ENCODE results near the gene GABRG3. TPM values are rescaled to one million over a fixed set of nuclear protein-coding genes. Genes with fewer than 3 reads are reported as not detected.

The GABRG3 gene
- total RNA-seq, 3 donors from 2014 or later = 0.15 to 0.33 TPM; not detected in 1

GRCh38 chr15:27317736-27318135 is 346.8 kb downstream of the GABRG3 start:
- Histone ChIP-seq H3K4me3 (no peak overlapping the region), H3K9me3 (no peaks in the 10 kb centered on the region), H3K36me3 (no peaks in the 10 kb centered on the region), H3K4me1 (no peaks in the 10 kb centered on the region), H3K27ac (no peak overlapping the region), H3K27me3 (no peaks in the 10 kb centered on the region)
- intact Hi-C loops (cut with DNase I; ENCODE audit: low total_unique reads) = no loop called here
- DNase-seq (ENCODE audit: low spot score in 2 of 2) = no peak
- no peak for TF ChIP-seq POLR2A (IDR thresholded peaks at IDR 0.05)
- TF ChIP-seq, protein P1, sequence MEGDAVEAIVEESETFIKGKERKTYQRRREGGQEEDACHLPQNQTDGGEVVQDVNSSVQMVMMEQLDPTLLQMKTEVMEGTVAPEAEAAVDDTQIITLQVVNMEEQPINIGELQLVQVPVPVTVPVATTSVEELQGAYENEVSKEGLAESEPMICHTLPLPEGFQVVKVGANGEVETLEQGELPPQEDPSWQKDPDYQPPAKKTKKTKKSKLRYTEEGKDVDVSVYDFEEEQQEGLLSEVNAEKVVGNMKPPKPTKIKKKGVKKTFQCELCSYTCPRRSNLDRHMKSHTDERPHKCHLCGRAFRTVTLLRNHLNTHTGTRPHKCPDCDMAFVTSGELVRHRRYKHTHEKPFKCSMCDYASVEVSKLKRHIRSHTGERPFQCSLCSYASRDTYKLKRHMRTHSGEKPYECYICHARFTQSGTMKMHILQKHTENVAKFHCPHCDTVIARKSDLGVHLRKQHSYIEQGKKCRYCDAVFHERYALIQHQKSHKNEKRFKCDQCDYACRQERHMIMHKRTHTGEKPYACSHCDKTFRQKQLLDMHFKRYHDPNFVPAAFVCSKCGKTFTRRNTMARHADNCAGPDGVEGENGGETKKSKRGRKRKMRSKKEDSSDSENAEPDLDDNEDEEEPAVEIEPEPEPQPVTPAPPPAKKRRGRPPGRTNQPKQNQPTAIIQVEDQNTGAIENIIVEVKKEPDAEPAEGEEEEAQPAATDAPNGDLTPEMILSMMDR (IDR thresholded peaks at IDR 0.05) = no peak
- TF ChIP-seq POLR2AphosphoS5 (IDR thresholded peaks at IDR 0.05) = no peak

GRCh38 chr15:27323801-27324200 is 352.8 kb downstream of the GABRG3 start:
- TF ChIP-seq POLR2AphosphoS5 (IDR thresholded peaks at IDR 0.05) = no peak
- TF ChIP-seq, protein P1 (IDR thresholded peaks at IDR 0.05) = no peak
- TF ChIP-seq POLR2A (IDR thresholded peaks at IDR 0.05) = no peak
- Histone ChIP-seq H3K27ac (no peak overlapping the region), H3K9me3 (peaks cover 0 to 5% of the 10 kb centered on the region in 2 donors), H3K36me3 (no peaks in the 10 kb centered on the region), H3K27me3 (no peaks in the 10 kb centered on the region), H3K4me1 (no peaks in the 10 kb centered on the region), H3K4me3 (no peak overlapping the region)
- intact Hi-C loops (cut with DNase I; ENCODE audit: low total_unique reads) = no loop called here
- DNase-seq (ENCODE audit: low spot score in 2 of 2) = no peak

- intact Hi-C loops (cut with DNase I; ENCODE audit: low total_unique reads) = no loop called here
- Histone ChIP-seq H3K4me3 (no peak overlapping the region), H3K9me3 (peaks cover 0 to 5% of the 10 kb centered on the region in 2 donors), H3K36me3 (no peaks in the 10 kb centered on the region), H3K27ac (no peak overlapping the region), H3K4me1 (no peaks in the 10 kb centered on the region), H3K27me3 (no peaks in the 10 kb centered on the region)
- TF ChIP-seq, protein P1 (IDR thresholded peaks at IDR 0.05) = no peak
- no peak for TF ChIP-seq POLR2A (IDR thresholded peaks at IDR 0.05)
- no peak for TF ChIP-seq POLR2AphosphoS5 (IDR thresholded peaks at IDR 0.05)
- no peak for DNase-seq (ENCODE audit: low spot score in 2 of 2)
These were observed 354.1 kb downstream of the GABRG3 start for GRCh38 chr15:27324886-27325615.

DNA sequence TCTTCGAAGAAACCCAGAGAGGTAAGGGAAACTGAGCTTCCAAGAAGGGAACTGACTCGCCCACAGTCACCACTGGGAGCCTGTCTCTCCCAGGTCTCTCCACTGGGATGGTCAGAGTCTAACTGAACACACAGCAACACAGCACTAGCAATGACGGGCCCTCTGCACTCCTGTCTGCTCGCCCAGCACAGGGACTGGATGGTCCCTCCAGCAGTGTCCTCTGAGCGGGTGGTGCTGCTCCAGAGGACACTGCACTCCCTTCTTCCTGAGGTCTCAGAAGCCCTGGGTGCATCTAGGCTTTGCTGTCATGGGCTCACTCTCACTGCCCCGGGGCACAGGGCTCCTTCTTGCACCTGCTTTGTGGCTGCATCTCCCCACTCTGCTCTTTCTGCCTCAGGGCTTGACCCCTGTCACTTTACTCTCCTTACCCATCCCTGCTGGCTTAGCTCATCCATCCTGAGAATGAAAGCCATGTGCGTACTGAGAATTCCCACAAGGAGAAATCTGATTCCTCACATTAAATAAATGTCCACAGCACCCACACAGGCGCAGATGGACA is 356.6 kb downstream of the GABRG3 start:
- H3K4me1 ChIP-seq = no peaks in the 10 kb centered on the region
- peaks cover 0 to 5% of the 10 kb centered on the region in 2 donors for H3K9me3 ChIP-seq
- H3K27ac ChIP-seq = no peak overlapping the region
- no peak for DNase-seq (ENCODE audit: low spot score in 2 of 2)
- intact Hi-C loops (cut with DNase I; ENCODE audit: low total_unique reads) = no loop called here
- H3K27me3 ChIP-seq = no peaks in the 10 kb centered on the region
- H3K4me3 ChIP-seq = no peak overlapping the region
- TF ChIP-seq, protein P1 (IDR thresholded peaks at IDR 0.05) = no peak
- TF ChIP-seq POLR2A (IDR thresholded peaks at IDR 0.05) (no peak), POLR2AphosphoS5 (IDR thresholded peaks at IDR 0.05) (no peak)
- H3K36me3 ChIP-seq = no peaks in the 10 kb centered on the region

DNA sequence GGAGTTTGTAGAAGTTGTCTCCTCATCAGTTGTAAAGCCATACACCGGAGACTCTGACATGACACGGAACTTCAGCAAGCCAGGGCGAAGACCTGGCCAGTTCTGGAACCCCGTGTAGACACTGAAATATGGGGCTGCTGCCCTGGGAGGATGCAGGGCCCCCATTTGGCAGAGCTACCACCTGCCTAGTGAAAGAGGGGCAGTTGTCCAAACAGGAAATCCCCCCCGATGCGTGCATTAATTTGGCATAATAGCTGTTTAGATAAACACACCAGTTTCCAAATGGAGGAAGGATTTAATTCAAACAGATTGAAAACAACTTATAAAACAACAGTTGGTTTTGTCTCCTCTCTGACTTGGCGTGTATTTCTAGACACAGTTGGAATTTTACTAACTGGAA is 357.2 kb downstream of the GABRG3 start:
- TF ChIP-seq POLR2AphosphoS5 (IDR thresholded peaks at IDR 0.05) = no peak
- TF ChIP-seq POLR2A (IDR thresholded peaks at IDR 0.05) = no peak
- TF ChIP-seq, protein P1 (IDR thresholded peaks at IDR 0.05) = no peak
- Histone ChIP-seq H3K36me3 (no peaks in the 10 kb centered on the region), H3K9me3 (peaks cover 0 to 5% of the 10 kb centered on the region in 2 donors), H3K4me3 (no peak overlapping the region), H3K27me3 (no peaks in the 10 kb centered on the region), H3K4me1 (no peaks in the 10 kb centered on the region), H3K27ac (no peak overlapping the region)
- intact Hi-C loops (cut with DNase I; ENCODE audit: low total_unique reads) = no loop called here
- DNase-seq (ENCODE audit: low spot score in 2 of 2) = no peak

All from breast epithelium (tissue), 4 donors.